GM12878 (cell line): ENCODE data around the gene GTF2H1. TPM values are rescaled to one million over a fixed set of nuclear protein-coding genes. Genes with fewer than 3 reads are reported as not detected.

ENCODE experiments used
- ATAC-seq: fragments of 200-7000 bp; cut with Tn5 transposase; 3 replicates; pipeline ENCODE4 v1.9.1; 2020; ENCODE audit warnings: mild to moderate bottlenecking, moderate library complexity
- BruUV-seq: library from RNA; stranded (reverse); fragments of 400-500 nt; replicated peaks from 2 replicates; lab custom pipeline; 2021; lab: Mats Ljungman, UMichigan
- CTCF ChIA-PET: fragments of 300-600 bp; sonication (Branson Sonifier 250); formaldehyde crosslinking; extraction: SDS; loops from one replicate; lab custom pipeline; 2021; ENCODE audit warnings: inconsistent platforms; lab: Yijun Ruan, JAX
- POLR2A ChIA-PET: fragments of 350-600 bp; formaldehyde crosslinking; extraction: SDS; loops from one replicate; lab custom pipeline; 2021; ENCODE audit warnings: inconsistent platforms; lab: Charles Lee
- RAD21 ChIA-PET: fragments of 300-600 bp; sonication (Branson Sonifier 250); formaldehyde crosslinking; loops from one replicate; lab custom pipeline; 2023; ENCODE audit warnings: antibody characterized with exemption; ENCODE audit not compliant: unreplicated experiment; lab: Charles Lee
- SMC1A ChIA-PET: fragments of 300-600 bp; sonication (Branson Sonifier 250); formaldehyde crosslinking; loops from one replicate; lab custom pipeline; 2023; ENCODE audit not compliant: unreplicated experiment, uncharacterized antibody; lab: Charles Lee
- DNase-seq: peaks from one replicate; pipeline ENCODE4 v3.0.0-alpha.2; 2011; ENCODE audit warnings: low read depth, low spot score
- FAIRE-seq: peaks from 3 replicates; lab custom pipeline; 2011; peaks lifted over from hg19 to GRCh38; lab: Jason Lieb, UNC
- H2AFZ ChIP-seq: 2 replicates; pipeline ENCODE4 v1.6.0; 2011; ENCODE audit warnings: low read depth, low read length, control low read depth; ENCODE audit not compliant: control insufficient read depth
- H3K27ac ChIP-seq: 2 replicates; pipeline ENCODE4 v1.5.1; 2011; ENCODE audit warnings: control low read depth; ENCODE audit not compliant: control insufficient read depth, insufficient read depth
- H3K27me3 ChIP-seq, 2 experiments: replicated peaks in 1 of 2; 2 replicates each; pipeline versions ENCODE4 v1.6.0 to v1.6.1; 2011; ENCODE audit warnings: low read length in 1 of 2; ENCODE audit not compliant: control insufficient read depth in 2 of 2, insufficient read depth in 2 of 2
- H3K36me3 ChIP-seq, 2 experiments: 2 replicates each; pipeline ENCODE4 v1.5.1; 2011; ENCODE audit warnings: low read length in 1 of 2; ENCODE audit not compliant: control insufficient read depth in 2 of 2, insufficient read depth in 2 of 2
- H3K4me1 ChIP-seq: 2 replicates; pipeline ENCODE4 v1.6.1; 2011; ENCODE audit warnings: mild to moderate bottlenecking, low read length, moderate library complexity, mixed read lengths; ENCODE audit not compliant: control insufficient read depth, insufficient read depth
- H3K4me2 ChIP-seq: 2 replicates; pipeline ENCODE4 v1.6.0; 2011; ENCODE audit warnings: control low read depth; ENCODE audit not compliant: control insufficient read depth, insufficient read depth
- H3K4me3 ChIP-seq: fragments of 200-600 bp; sonication (generic); 2 replicates; pipeline ENCODE4 v1.5.1; 2016
- H3K79me2 ChIP-seq: 2 replicates; pipeline ENCODE4 v1.6.0; 2011; ENCODE audit warnings: low read length; ENCODE audit not compliant: control insufficient read depth, insufficient read depth
- H3K9ac ChIP-seq: 2 replicates; pipeline ENCODE4 v1.8.0; 2011; ENCODE audit warnings: low read length, control low read depth, mixed read lengths; ENCODE audit not compliant: control insufficient read depth, insufficient read depth
- H3K9me3 ChIP-seq: replicated peaks from 3 replicates; pipeline ENCODE4 v1.5.1; 2011; ENCODE audit warnings: mild to moderate bottlenecking, low read length; ENCODE audit not compliant: control insufficient read depth, insufficient read depth
- H4K20me1 ChIP-seq: 2 replicates; pipeline ENCODE4 v1.6.0; 2011; ENCODE audit not compliant: control insufficient read depth, insufficient read depth
- BCL11A ChIP-seq: IDR thresholded peaks from 2 replicates; pipeline ENCODE4 v1.6.1; 2011; ENCODE audit warnings: low read depth, low read length
- DPF2 ChIP-seq: fragments of 450-650 bp; IDR thresholded peaks from 2 replicates; pipeline ENCODE4 v1.6.1; 2017; ENCODE audit warnings: mild to moderate bottlenecking
- FOS ChIP-seq: IDR thresholded peaks from 3 replicates; pipeline ENCODE4 v1.6.1; 2011; ENCODE audit warnings: borderline replicate concordance; ENCODE audit not compliant: insufficient read length; ENCODE audit errors: extremely low read depth
- HDAC6 ChIP-seq: fragments of 200-600 bp; sonication (generic); IDR thresholded peaks from one replicate; pipeline ENCODE4 v1.8.0; 2017; ENCODE audit warnings: antibody characterized with exemption; ENCODE audit not compliant: unreplicated experiment
- IKZF2 ChIP-seq, 2 experiments: fragments of 450-650 bp; IDR thresholded peaks; 2 replicates each; pipeline ENCODE4 v1.6.1; 2017; ENCODE audit warnings: mild to moderate bottlenecking in 2 of 2, moderate library complexity in 2 of 2
- LARP7 ChIP-seq: fragments of 450-650 bp; IDR thresholded peaks from 2 replicates; pipeline ENCODE4 v1.6.1; 2017; ENCODE audit warnings: mild to moderate bottlenecking
- PML ChIP-seq: IDR thresholded peaks from 2 replicates; pipeline ENCODE4 v1.6.1; 2012; ENCODE audit warnings: low read length, inconsistent platforms
- SIN3A ChIP-seq: IDR thresholded peaks from 2 replicates; pipeline ENCODE4 v1.6.1; 2012; ENCODE audit warnings: low read depth, low read length, improper control_type of control experiment
- SMARCA5 ChIP-seq: fragments of 450-650 bp; IDR thresholded peaks from 2 replicates; pipeline ENCODE4 v1.6.1; 2017; ENCODE audit warnings: mild to moderate bottlenecking
- SP1 ChIP-seq: IDR thresholded peaks from one replicate; pipeline ENCODE4 v1.6.1; 2011; ENCODE audit warnings: low read depth, low read length
- TBL1XR1 ChIP-seq: IDR thresholded peaks from 2 replicates; pipeline ENCODE4 v1.6.1; 2012; ENCODE audit warnings: low read depth, low read length, improper control_type of control experiment
- TCF3 ChIP-seq: IDR thresholded peaks from 2 replicates; pipeline ENCODE4 v1.6.1; 2012; ENCODE audit warnings: low read depth, mild to moderate bottlenecking, low read length, borderline replicate concordance; ENCODE audit not compliant: insufficient read depth
- YY1 ChIP-seq: IDR thresholded peaks from 2 replicates; pipeline ENCODE4 v1.6.1; 2011; ENCODE audit warnings: low read depth, mild to moderate bottlenecking, low read length
- WGBS: methylation state at CpG from one replicate; pipeline ENCODE4 v1.1.6; 2016; ENCODE audit warnings: low lambda C conversion rate; ENCODE audit not compliant: insufficient replicate concordance, insufficient coverage; ENCODE audit errors: missing lambda C conversion rate; 5-methylcytosine and 5-hydroxymethylcytosine counted together
- in situ Hi-C: fragments of 300-500 bp; cut with MboI; formaldehyde crosslinking; loops from 9 replicates; pipeline ENCODE4 v1.14.3; 2018; ENCODE audit warnings: mixed read lengths
- intact Hi-C: fragments of 100-400 bp; cut with micrococcal nuclease; formaldehyde crosslinking; loops from one replicate; pipeline ENCODE4 v1.14.2; 2022; ENCODE audit not compliant: unreplicated experiment
- polyA plus RNA-seq, 11 experiments: library from polyadenylated mRNA; depleted of rRNA in 4 of 11; unstranded in 6 of 11; stranded (reverse) in 5 of 11; fragments of >200 nt; fragmentation: Nextera tagmentation in 4 of 11; fragmentation: Illumina TruSeq in 1 of 11; extraction: Ambion mirVana in 4 of 11; extraction: Trizol in 1 of 11; gene quantifications; 1 replicate in 1 of 11; 2 replicates in 10 of 11; pipeline versions ENCODE4 v1.2.1 to v1.2.3, GENCODE V29; 2011 to 2016; ENCODE audit warnings: inconsistent platforms in 2 of 11, missing spikeins in 2 of 11, low read depth in 1 of 11
- total RNA-seq, 4 experiments: library from RNA; depleted of rRNA in 3 of 4; stranded (reverse); fragments of >200 nt in 3 of 4; fragmentation: Illumina TruSeq in 1 of 4; extraction: Trizol in 1 of 4; gene quantifications; 2 replicates each; pipeline versions ENCODE4 v1.2.1 to v1.2.3, GENCODE V29; 2013 to 2021
- TF ChIP-seq, protein P1 (sequence below): IDR thresholded peaks from 2 replicates; pipeline ENCODE4 v1.6.1; 2011; ENCODE audit warnings: borderline replicate concordance, low read depth, mild to moderate bottlenecking, moderate library complexity, low read length; ENCODE audit not compliant: insufficient read depth, poor library complexity, severe bottlenecking
- TF ChIP-seq, protein P2 (sequence below): fragments of 150-350 bp; IDR thresholded peaks from 2 replicates; pipeline ENCODE4 v1.6.1; 2016; ENCODE audit warnings: low read depth, low read length

GTF2H1 gene
- total and polyA plus RNA-seq, 10 of the 15 experiments (the other 5 are each of a cell fraction or from before 2014, with no cell fraction given): 36.7 to 68.8 (median 46.6) TPM

DNA sequence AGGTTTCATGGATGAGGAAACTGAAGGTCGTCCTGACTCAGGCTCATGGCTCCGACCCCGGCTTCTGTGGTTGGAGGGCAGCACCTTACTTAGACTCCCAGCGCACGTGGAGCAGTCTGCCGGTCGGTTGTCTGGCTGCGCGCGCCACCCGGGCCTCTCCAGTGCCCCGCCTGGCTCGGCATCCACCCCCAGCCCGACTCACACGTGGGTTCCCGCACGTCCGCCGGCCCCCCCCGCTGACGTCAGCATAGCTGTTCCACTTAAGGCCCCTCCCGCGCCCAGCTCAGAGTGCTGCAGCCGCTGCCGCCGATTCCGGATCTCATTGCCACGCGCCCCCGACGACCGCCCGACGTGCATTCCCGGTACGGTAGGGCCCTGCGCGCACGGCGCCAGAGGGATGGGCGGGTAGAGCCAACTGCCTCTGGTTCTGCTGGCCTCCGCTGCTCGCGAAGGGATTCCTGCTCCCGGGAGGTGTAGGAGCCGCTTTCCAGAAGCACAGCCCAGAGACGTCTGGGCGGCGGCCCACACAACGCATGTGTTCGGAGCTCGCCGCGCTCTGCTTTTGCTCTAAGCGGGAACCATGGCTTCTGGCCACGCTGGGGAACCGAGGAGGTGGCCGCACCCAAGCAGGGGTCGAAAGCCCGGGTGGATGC is 72.0 kb downstream of the GTF2H1 start, which contains the start of gene LDHA:
Gene LDHA (plus strand): TSS at position 289 of the 653 bp plus-strand sequence. CDS start 2,280 bp downstream, outside the sequence.
- Histone ChIP-seq H3K79me2 (peaks cover 57% of the 10 kb centered on the region), H3K9me3 (no peaks in the 10 kb centered on the region; the same call in 2 of the 3 replicates), H3K36me3 (peaks cover 9 to 27% of the 10 kb centered on the region in 2 experiments), H4K20me1 (peaks cover 11% of the 10 kb centered on the region; the same call in 1 of the 2 replicates), H3K4me1 (peaks cover 15% of the 10 kb centered on the region), H3K4me2 (peak within 1 kb of the TSS; percentile 84), H3K27me3 (no peaks in the 10 kb centered on the region), H3K27ac (peak within 1 kb of the TSS; percentile 95), H2AFZ (peak within 1 kb of the TSS; percentile 97), H3K4me3 (peak within 1 kb of the TSS; percentile 97), H3K9ac (peak within 1 kb of the TSS; percentile 91)
- BruUV-seq: no TSS peak
- DNase-seq (peak; percentile 80), FAIRE-seq (no peak), ATAC-seq (peak; percentile 86)
- RAD21 ChIA-PET: interaction anchor here (0.6 to 6.2 kb wide), 12 partner anchors 11 to 375 kb away, joined by 3 to 39 read pairs (median 4); partner anchors contain the start of genes HPS5 and SPTY2D1
- intact Hi-C loops (loop anchor here (1.0 to 10.0 kb wide), 3 partner anchors 10 to 130 kb away; partner anchors contain the start of genes GTF2H1, HPS5 and TSG101), in situ Hi-C loops (no loop called here)
- CTCF ChIA-PET: interaction anchor here (0.6 to 4.3 kb wide), 4 partner anchors 10 to 150 kb away, joined by 3 to 31 read pairs (median 8); partner anchors contain the start of gene HPS5
- POLR2A ChIA-PET: interaction anchor here (1.0 to 7.0 kb wide), 8 partner anchors 9 to 374 kb away, joined by 3 to 95 read pairs (median 6); partner anchors contain the start of genes GTF2H1, HPS5 and TSG101
- SMC1A ChIA-PET: interaction anchor here (0.6 to 7.1 kb wide), 10 partner anchors 10 to 239 kb away, joined by 3 to 83 read pairs (median 4); partner anchors contain the start of genes GTF2H1 and HPS5
- WGBS: under 1% methylated on average over 60 of the region's 60 CpGs
- TF ChIP-seq TBL1XR1 (no peak), FOS (no peak), LARP7 (peak; percentile 87), SP1 (peak; percentile 54), HDAC6 (peak; percentile 88), IKZF2 (IDR thresholded peaks at IDR 0.05) (peak; percentile 9 to 66; a peak in 2 of 4 replicates), SMARCA5 (peak; percentile 52; the same call in 1 of the 2 replicates), DPF2 (peak; percentile 57; the same call in 1 of the 2 replicates), SIN3A (peak; percentile 80; the same call in 1 of the 2 replicates), YY1 (peak; percentile 45; the same call in 1 of the 2 replicates), PML (peak; percentile 99), TCF3 (peak; percentile 95), BCL11A (0 out of 2 replicates have a peak, but pooled peaks have one; percentile 4)
- TF ChIP-seq, protein P1, sequence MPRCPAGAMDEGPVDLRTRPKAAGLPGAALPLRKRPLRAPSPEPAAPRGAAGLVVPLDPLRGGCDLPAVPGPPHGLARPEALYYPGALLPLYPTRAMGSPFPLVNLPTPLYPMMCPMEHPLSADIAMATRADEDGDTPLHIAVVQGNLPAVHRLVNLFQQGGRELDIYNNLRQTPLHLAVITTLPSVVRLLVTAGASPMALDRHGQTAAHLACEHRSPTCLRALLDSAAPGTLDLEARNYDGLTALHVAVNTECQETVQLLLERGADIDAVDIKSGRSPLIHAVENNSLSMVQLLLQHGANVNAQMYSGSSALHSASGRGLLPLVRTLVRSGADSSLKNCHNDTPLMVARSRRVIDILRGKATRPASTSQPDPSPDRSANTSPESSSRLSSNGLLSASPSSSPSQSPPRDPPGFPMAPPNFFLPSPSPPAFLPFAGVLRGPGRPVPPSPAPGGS: peak; percentile 70
- TF ChIP-seq, protein P2, sequence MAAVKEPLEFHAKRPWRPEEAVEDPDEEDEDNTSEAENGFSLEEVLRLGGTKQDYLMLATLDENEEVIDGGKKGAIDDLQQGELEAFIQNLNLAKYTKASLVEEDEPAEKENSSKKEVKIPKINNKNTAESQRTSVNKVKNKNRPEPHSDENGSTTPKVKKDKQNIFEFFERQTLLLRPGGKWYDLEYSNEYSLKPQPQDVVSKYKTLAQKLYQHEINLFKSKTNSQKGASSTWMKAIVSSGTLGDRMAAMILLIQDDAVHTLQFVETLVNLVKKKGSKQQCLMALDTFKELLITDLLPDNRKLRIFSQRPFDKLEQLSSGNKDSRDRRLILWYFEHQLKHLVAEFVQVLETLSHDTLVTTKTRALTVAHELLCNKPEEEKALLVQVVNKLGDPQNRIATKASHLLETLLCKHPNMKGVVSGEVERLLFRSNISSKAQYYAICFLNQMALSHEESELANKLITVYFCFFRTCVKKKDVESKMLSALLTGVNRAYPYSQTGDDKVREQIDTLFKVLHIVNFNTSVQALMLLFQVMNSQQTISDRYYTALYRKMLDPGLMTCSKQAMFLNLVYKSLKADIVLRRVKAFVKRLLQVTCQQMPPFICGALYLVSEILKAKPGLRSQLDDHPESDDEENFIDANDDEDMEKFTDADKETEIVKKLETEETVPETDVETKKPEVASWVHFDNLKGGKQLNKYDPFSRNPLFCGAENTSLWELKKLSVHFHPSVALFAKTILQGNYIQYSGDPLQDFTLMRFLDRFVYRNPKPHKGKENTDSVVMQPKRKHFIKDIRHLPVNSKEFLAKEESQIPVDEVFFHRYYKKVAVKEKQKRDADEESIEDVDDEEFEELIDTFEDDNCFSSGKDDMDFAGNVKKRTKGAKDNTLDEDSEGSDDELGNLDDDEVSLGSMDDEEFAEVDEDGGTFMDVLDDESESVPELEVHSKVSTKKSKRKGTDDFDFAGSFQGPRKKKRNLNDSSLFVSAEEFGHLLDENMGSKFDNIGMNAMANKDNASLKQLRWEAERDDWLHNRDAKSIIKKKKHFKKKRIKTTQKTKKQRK: no peak
